Liver (tissue), 9 donors: ENCODE results near the gene PRDM7. TPM values are rescaled to one million over a fixed set of nuclear protein-coding genes. Genes with fewer than 3 reads are reported as not detected.

ENCODE experiments used
- DNase-seq: peaks from one replicate; pipeline ENCODE4 v3.0.0-alpha.2; 2017; ENCODE audit warnings: low spot score
- H3K27ac ChIP-seq, 2 donors: one replicate each; pipeline ENCODE4 v1.7.0; 2013; ENCODE audit warnings: inconsistent platforms in 2 of 2, low read length in 2 of 2, control low read depth in 1 of 2, low read depth in 1 of 2, mild to moderate bottlenecking in 1 of 2
- H3K27me3 ChIP-seq, 4 donors: one replicate each; pipeline versions ENCODE4 v1.6.1 to v1.7.0; 2013; ENCODE audit warnings: low read length in 3 of 4, inconsistent platforms in 1 of 4, mild to moderate bottlenecking in 1 of 4, moderate library complexity in 1 of 4; ENCODE audit not compliant: control insufficient read depth in 4 of 4, insufficient read depth in 4 of 4
- H3K36me3 ChIP-seq, 4 donors: one replicate each; pipeline versions ENCODE4 v1.6.1 to v1.7.0; 2013; ENCODE audit warnings: low read length in 3 of 4, mild to moderate bottlenecking in 3 of 4, low read depth in 1 of 4, moderate library complexity in 1 of 4; ENCODE audit not compliant: control insufficient read depth in 4 of 4, insufficient read depth in 3 of 4
- H3K4me1 ChIP-seq, 4 donors: one replicate each; pipeline versions ENCODE4 v1.6.1 to v1.7.0; 2013; ENCODE audit warnings: low read length in 3 of 4, mild to moderate bottlenecking in 3 of 4, moderate library complexity in 1 of 4; ENCODE audit not compliant: control insufficient read depth in 4 of 4, insufficient read depth in 4 of 4
- H3K4me3 ChIP-seq, 3 donors: one replicate each; pipeline versions ENCODE4 v1.6.1 to v1.7.0; 2013; ENCODE audit warnings: low read length in 3 of 3, control low read depth in 1 of 3, low read depth in 1 of 3, mild to moderate bottlenecking in 1 of 3
- H3K9ac ChIP-seq, 2 donors: one replicate each; pipeline ENCODE4 v1.7.0; 2013; ENCODE audit warnings: low read length in 2 of 2, mild to moderate bottlenecking in 2 of 2, moderate library complexity in 2 of 2, control low read depth in 1 of 2, low read depth in 1 of 2
- H3K9me3 ChIP-seq, 4 donors: one replicate each; pipeline versions ENCODE4 v1.6.1 to v1.7.0; 2013; ENCODE audit warnings: low read length in 3 of 4; ENCODE audit not compliant: control insufficient read depth in 4 of 4
- EGR1 ChIP-seq, 2 donors: IDR thresholded peaks; 2 replicates each; pipeline ENCODE4 v1.6.1; 2016 to 2018; ENCODE audit warnings: antibody characterized with exemption in 2 of 2, low read depth in 2 of 2
- FOXA1 ChIP-seq: IDR thresholded peaks from 2 replicates; pipeline ENCODE4 v1.6.1; 2016; ENCODE audit warnings: antibody characterized with exemption
- FOXA2 ChIP-seq: IDR thresholded peaks from 2 replicates; pipeline ENCODE4 v1.6.1; 2016; ENCODE audit warnings: antibody characterized with exemption
- GABPA ChIP-seq, 2 donors: IDR thresholded peaks in 1 of 2; conservative IDR thresholded peaks in 1 of 2; 2 replicates each; pipeline ENCODE4 v1.6.1; 2016; ENCODE audit warnings: antibody characterized with exemption in 2 of 2, mild to moderate bottlenecking in 1 of 2, moderate library complexity in 1 of 2
- HNF4A ChIP-seq, 2 donors: conservative IDR thresholded peaks; 2 replicates each; pipeline ENCODE4 v1.6.1; 2016; ENCODE audit warnings: antibody characterized with exemption in 2 of 2, mild to moderate bottlenecking in 2 of 2
- HNF4G ChIP-seq: IDR thresholded peaks from 2 replicates; pipeline ENCODE4 v1.6.1; 2016; ENCODE audit warnings: antibody characterized with exemption
- JUND ChIP-seq, 2 donors: IDR thresholded peaks; 2 replicates each; pipeline ENCODE4 v1.6.1; 2016; ENCODE audit warnings: antibody characterized with exemption in 2 of 2
- NR2F2 ChIP-seq: IDR thresholded peaks from 2 replicates; pipeline ENCODE4 v1.6.1; 2016; ENCODE audit warnings: antibody characterized with exemption
- RAD21 ChIP-seq, 2 donors: IDR thresholded peaks; 2 replicates each; pipeline ENCODE4 v1.6.1; 2016; ENCODE audit warnings: antibody characterized with exemption in 2 of 2, mild to moderate bottlenecking in 2 of 2
- RXRA ChIP-seq, 2 donors: IDR thresholded peaks; 2 replicates each; pipeline ENCODE4 v1.6.1; 2017 to 2018; ENCODE audit warnings: antibody characterized with exemption in 2 of 2, mild to moderate bottlenecking in 1 of 2
- SP1 ChIP-seq: IDR thresholded peaks from 2 replicates; pipeline ENCODE4 v1.6.1; 2018; ENCODE audit warnings: antibody characterized with exemption, mild to moderate bottlenecking
- TAF1 ChIP-seq: conservative IDR thresholded peaks from 2 replicates; pipeline ENCODE4 v1.6.1; 2016; ENCODE audit warnings: antibody characterized with exemption, mild to moderate bottlenecking
- YY1 ChIP-seq: IDR thresholded peaks from 2 replicates; pipeline ENCODE4 v1.6.1; 2016; ENCODE audit warnings: antibody characterized with exemption, mild to moderate bottlenecking
- WGBS: extraction: QIAGEN DNeasy Blood & Tissue Kit; methylation state at CpG from one replicate; pipeline ENCODE4 v1.1.7; 2013; 5-methylcytosine and 5-hydroxymethylcytosine counted together
- polyA plus RNA-seq, 2 donors: library from polyadenylated mRNA; stranded (reverse) in 1 of 2; unstranded in 1 of 2; fragments of 200-250 nt in 1 of 2; fragments of >200 nt in 1 of 2; fragmentation: Nextera tagmentation in 1 of 2; extraction: Ambion mirVana in 1 of 2; gene quantifications; one replicate each; pipeline versions ENCODE4 v1.2.1 to v1.2.3, GENCODE V29; 2013 to 2015
- total RNA-seq, 2 donors: library from RNA; depleted of rRNA; stranded (reverse); fragments of >200 nt; gene quantifications; one replicate each; pipeline ENCODE4 v1.2.3, GENCODE V29; 2014
- TF ChIP-seq, protein P1 (sequence below): IDR thresholded peaks from 2 replicates; pipeline ENCODE4 v1.6.1; 2016; ENCODE audit warnings: antibody characterized with exemption
- TF ChIP-seq, protein P2 (sequence below): fragments of 150-350 bp; IDR thresholded peaks from 2 replicates; pipeline ENCODE4 v1.5.1; 2017; ENCODE audit warnings: improper control_type of control experiment, low read depth, low read length; ENCODE audit not compliant: missing input control
- TF ChIP-seq, protein P3 (sequence below): IDR thresholded peaks from 2 replicates; pipeline ENCODE4 v1.6.1; 2016; ENCODE audit warnings: antibody characterized with exemption
- TF ChIP-seq, protein P4 (sequence below): IDR thresholded peaks from 2 replicates; pipeline ENCODE4 v1.6.1; 2016; ENCODE audit warnings: antibody characterized with exemption
- TF ChIP-seq, protein P5 (sequence below): IDR thresholded peaks from 2 replicates; pipeline ENCODE4 v1.6.1; 2016; ENCODE audit warnings: antibody characterized with exemption, mild to moderate bottlenecking
- donor health status: healthy.
- donor health status: healthy.
- donor health status: healthy.
- donor health status: healthy.
- donor health status: healthy.

Gene PRDM7
- total and polyA plus RNA-seq, 4 donors, result not detected

DNA sequence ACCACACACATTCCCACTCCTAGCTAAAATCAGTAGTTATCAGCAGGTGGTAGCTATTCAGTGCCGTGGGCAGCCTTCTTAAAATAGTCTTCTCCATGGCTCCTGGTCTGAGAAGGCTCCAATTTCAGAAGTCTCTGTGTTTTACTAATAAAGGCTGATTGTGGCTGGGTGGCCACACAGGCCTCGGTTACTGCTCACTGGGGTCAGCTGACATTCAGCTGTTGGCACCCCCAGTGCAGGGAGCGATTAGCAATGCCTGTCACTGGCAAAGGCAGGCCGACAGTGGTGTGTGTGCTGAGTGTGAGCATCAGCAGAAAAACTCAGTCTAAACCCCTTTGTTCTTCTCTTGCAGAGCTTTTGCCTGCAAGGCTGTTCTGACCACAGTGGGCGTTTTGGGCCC, 41.2 kb downstream of the PRDM7 start:
- H3K27me3 ChIP-seq, result no peaks in the 10 kb centered on the region
- peaks cover 0 to 53% (median 10%) of the 10 kb centered on the region in 4 donors for H3K36me3 ChIP-seq
- no peak overlapping the region for H3K9ac ChIP-seq
- no peak overlapping the region for H3K27ac ChIP-seq
- no peak for TF ChIP-seq JUND (IDR thresholded peaks at IDR 0.05)
- TF ChIP-seq GABPA (IDR thresholded peaks at IDR 0.05 in 1 of 2, conservative IDR thresholded peaks at IDR 0.05 in 1 of 2), result no peak
- TF ChIP-seq HNF4G, result no peak
- TF ChIP-seq, protein P1, sequence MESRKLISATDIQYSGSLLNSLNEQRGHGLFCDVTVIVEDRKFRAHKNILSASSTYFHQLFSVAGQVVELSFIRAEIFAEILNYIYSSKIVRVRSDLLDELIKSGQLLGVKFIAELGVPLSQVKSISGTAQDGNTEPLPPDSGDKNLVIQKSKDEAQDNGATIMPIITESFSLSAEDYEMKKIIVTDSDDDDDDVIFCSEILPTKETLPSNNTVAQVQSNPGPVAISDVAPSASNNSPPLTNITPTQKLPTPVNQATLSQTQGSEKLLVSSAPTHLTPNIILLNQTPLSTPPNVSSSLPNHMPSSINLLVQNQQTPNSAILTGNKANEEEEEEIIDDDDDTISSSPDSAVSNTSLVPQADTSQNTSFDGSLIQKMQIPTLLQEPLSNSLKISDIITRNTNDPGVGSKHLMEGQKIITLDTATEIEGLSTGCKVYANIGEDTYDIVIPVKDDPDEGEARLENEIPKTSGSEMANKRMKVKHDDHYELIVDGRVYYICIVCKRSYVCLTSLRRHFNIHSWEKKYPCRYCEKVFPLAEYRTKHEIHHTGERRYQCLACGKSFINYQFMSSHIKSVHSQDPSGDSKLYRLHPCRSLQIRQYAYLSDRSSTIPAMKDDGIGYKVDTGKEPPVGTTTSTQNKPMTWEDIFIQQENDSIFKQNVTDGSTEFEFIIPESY, result no peak
- no peak for TF ChIP-seq RXRA (IDR thresholded peaks at IDR 0.05)
- TF ChIP-seq FOXA1, result no peak
- no peak for TF ChIP-seq NR2F2
- TF ChIP-seq, protein P2, sequence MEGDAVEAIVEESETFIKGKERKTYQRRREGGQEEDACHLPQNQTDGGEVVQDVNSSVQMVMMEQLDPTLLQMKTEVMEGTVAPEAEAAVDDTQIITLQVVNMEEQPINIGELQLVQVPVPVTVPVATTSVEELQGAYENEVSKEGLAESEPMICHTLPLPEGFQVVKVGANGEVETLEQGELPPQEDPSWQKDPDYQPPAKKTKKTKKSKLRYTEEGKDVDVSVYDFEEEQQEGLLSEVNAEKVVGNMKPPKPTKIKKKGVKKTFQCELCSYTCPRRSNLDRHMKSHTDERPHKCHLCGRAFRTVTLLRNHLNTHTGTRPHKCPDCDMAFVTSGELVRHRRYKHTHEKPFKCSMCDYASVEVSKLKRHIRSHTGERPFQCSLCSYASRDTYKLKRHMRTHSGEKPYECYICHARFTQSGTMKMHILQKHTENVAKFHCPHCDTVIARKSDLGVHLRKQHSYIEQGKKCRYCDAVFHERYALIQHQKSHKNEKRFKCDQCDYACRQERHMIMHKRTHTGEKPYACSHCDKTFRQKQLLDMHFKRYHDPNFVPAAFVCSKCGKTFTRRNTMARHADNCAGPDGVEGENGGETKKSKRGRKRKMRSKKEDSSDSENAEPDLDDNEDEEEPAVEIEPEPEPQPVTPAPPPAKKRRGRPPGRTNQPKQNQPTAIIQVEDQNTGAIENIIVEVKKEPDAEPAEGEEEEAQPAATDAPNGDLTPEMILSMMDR, result no peak
- TF ChIP-seq, protein P3, sequence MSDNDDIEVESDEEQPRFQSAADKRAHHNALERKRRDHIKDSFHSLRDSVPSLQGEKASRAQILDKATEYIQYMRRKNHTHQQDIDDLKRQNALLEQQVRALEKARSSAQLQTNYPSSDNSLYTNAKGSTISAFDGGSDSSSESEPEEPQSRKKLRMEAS, result no peak
- TF ChIP-seq FOXA2, result no peak
- TF ChIP-seq YY1, result no peak
- TF ChIP-seq, protein P4, sequence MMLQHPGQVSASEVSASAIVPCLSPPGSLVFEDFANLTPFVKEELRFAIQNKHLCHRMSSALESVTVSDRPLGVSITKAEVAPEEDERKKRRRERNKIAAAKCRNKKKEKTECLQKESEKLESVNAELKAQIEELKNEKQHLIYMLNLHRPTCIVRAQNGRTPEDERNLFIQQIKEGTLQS, result no peak
- TF ChIP-seq, protein P5, sequence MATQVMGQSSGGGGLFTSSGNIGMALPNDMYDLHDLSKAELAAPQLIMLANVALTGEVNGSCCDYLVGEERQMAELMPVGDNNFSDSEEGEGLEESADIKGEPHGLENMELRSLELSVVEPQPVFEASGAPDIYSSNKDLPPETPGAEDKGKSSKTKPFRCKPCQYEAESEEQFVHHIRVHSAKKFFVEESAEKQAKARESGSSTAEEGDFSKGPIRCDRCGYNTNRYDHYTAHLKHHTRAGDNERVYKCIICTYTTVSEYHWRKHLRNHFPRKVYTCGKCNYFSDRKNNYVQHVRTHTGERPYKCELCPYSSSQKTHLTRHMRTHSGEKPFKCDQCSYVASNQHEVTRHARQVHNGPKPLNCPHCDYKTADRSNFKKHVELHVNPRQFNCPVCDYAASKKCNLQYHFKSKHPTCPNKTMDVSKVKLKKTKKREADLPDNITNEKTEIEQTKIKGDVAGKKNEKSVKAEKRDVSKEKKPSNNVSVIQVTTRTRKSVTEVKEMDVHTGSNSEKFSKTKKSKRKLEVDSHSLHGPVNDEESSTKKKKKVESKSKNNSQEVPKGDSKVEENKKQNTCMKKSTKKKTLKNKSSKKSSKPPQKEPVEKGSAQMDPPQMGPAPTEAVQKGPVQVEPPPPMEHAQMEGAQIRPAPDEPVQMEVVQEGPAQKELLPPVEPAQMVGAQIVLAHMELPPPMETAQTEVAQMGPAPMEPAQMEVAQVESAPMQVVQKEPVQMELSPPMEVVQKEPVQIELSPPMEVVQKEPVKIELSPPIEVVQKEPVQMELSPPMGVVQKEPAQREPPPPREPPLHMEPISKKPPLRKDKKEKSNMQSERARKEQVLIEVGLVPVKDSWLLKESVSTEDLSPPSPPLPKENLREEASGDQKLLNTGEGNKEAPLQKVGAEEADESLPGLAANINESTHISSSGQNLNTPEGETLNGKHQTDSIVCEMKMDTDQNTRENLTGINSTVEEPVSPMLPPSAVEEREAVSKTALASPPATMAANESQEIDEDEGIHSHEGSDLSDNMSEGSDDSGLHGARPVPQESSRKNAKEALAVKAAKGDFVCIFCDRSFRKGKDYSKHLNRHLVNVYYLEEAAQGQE, result no peak
- TF ChIP-seq SP1, result no peak
- no peak for TF ChIP-seq RAD21 (IDR thresholded peaks at IDR 0.05)
- TF ChIP-seq HNF4A (conservative IDR thresholded peaks at IDR 0.05), result no peak
- TF ChIP-seq TAF1, result no peak
- TF ChIP-seq EGR1 (IDR thresholded peaks at IDR 0.05; ENCODE audit: low read depth in 2 of 2), result no peak
- no peaks in the 10 kb centered on the region for H3K9me3 ChIP-seq
- WGBS, result 94% methylated on average over 5 of the region's 5 CpGs
- no peak overlapping the region for H3K4me3 ChIP-seq
- no peak for DNase-seq
- H3K4me1 ChIP-seq, result no peaks in the 10 kb centered on the region
